Esophagus (tissue), 2 donors: ENCODE data around the gene RPS21. TPM values are rescaled to one million over a fixed set of nuclear protein-coding genes. Genes with fewer than 3 reads are reported as not detected.
"Not testable (repeated sequence)": the region's sequence is repeated elsewhere in the genome, so short reads cannot be mapped to it uniquely, and the experiment has no call there.

Experiments used
- H3K27ac ChIP-seq, 2 donors: one replicate each; pipeline ENCODE4 v1.5.1; 2013; ENCODE audit warnings: low read depth in 2 of 2, mild to moderate bottlenecking in 2 of 2, inconsistent platforms in 1 of 2, low read length in 1 of 2, moderate library complexity in 1 of 2
- H3K27me3 ChIP-seq, 2 donors: one replicate each; pipeline ENCODE4 v1.6.1; 2013; ENCODE audit warnings: low read length in 2 of 2, control low read depth in 1 of 2, mild to moderate bottlenecking in 1 of 2; ENCODE audit not compliant: insufficient read depth in 2 of 2, control insufficient read depth in 1 of 2
- H3K36me3 ChIP-seq, 2 donors: one replicate each; pipeline ENCODE4 v1.6.1; 2013; ENCODE audit warnings: low read length in 1 of 2; ENCODE audit not compliant: control insufficient read depth in 2 of 2, insufficient read depth in 2 of 2
- H3K4me1 ChIP-seq, 2 donors: one replicate each; pipeline ENCODE4 v1.6.1; 2013; ENCODE audit warnings: low read length in 1 of 2; ENCODE audit not compliant: control insufficient read depth in 2 of 2, insufficient read depth in 2 of 2
- H3K4me3 ChIP-seq, 2 donors: one replicate each; pipeline ENCODE4 v1.5.1; 2013; ENCODE audit warnings: low read length in 2 of 2, mild to moderate bottlenecking in 2 of 2, low read depth in 1 of 2, moderate library complexity in 1 of 2
- H3K9me3 ChIP-seq, 2 donors: one replicate each; pipeline ENCODE4 v1.6.1; 2013; ENCODE audit warnings: mild to moderate bottlenecking in 2 of 2, low read depth in 1 of 2, low read length in 1 of 2, moderate library complexity in 1 of 2; ENCODE audit not compliant: control insufficient read depth in 2 of 2, insufficient read depth in 1 of 2
- WGBS, 2 donors: extraction: QIAGEN DNeasy Blood & Tissue Kit; methylation state at CpG; one replicate each; pipeline ENCODE4 v1.1.7; 2013; 5-methylcytosine and 5-hydroxymethylcytosine counted together
- polyA plus RNA-seq, 2 donors: library from polyadenylated mRNA; stranded (reverse); fragments of 200-250 nt; gene quantifications; one replicate each; pipeline ENCODE4 v1.2.3, GENCODE V29; 2013
- donor health status: healthy with polysubstance abuse.
- donor health status: Bipolar disorder and iron deficiency.

RPS21 gene
- polyA plus RNA-seq, 2 donors = 4,370 to 5,155 TPM

DNA sequence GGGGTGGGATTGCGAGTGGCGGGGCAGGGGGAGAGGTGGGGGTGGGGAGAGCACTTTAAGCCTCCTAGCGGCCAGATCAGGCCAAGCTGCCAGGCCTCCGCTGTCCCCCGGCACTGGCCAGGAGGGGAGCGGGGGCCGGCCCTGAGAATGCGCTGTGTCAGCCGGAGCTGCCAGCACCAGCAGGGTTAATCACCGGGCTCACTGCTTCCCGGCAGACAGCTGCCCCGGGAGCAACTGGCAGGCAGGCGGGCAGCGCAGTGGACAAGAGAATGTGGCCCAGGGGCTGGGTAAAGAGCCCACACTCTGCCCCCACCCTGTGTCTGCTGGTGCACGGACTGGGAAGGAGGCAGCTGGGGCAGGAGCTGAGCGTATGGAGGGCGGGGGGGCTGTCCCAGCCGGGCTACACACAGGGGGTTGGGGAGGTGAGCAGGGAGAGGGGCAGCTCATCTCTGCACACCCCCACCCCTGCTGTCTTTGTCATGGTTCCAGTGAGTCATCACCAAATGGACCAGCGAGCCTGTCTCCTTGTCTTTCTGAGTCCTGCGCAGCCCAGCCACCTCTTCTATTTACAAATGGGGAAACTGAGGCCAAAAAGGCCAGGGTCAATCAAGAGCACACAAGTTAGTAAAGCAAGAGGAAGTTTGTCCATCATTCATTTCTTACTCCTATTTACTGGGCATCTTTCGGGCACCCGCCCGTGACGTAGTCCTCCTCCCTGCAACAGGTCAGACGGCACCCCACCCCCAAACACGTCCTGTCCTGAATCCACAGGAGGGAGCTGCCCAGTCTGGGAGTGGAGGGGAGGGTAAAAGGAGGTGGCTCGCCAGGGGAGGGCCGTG, 17.7 kb upstream of the RPS21 start:
- Histone ChIP-seq H3K4me3 (no peak overlapping the region), H3K27me3 (no peaks in the 10 kb centered on the region), H3K9me3 (no peaks in the 10 kb centered on the region), H3K27ac (peak overlapping the region; percentile 25 to 74), H3K4me1 (peaks cover 19 to 40% of the 10 kb centered on the region in 2 donors), H3K36me3 (peaks cover 0 to under 1% of the 10 kb centered on the region in 2 donors)
- WGBS, 2 donors = 14 to 19% methylated on average over 23 to 28 of the region's 28 CpGs

- WGBS, 2 donors = 56 to 68% methylated on average over 4 of the region's 4 CpGs
- Histone ChIP-seq H3K27ac (peak overlapping the region; percentile 25 to 74), H3K9me3 (no peaks in the 10 kb centered on the region), H3K4me1 (peaks cover 18 to 40% of the 10 kb centered on the region in 2 donors), H3K27me3 (no peaks in the 10 kb centered on the region), H3K36me3 (no peaks in the 10 kb centered on the region), H3K4me3 (no peak overlapping the region)
Measured at GRCh38 chr20:62369815-62370114, 17.1 kb upstream of the RPS21 start.

GRCh38 chr20:62370115-62370806, 16.6 kb upstream of the RPS21 start:
- no peaks in the 10 kb centered on the region for H3K36me3 ChIP-seq
- 50 to 52% methylated on average over 19 of the region's 19 CpGs for WGBS, 2 donors
- H3K27me3 ChIP-seq = no peaks in the 10 kb centered on the region
- H3K4me1 ChIP-seq = peaks cover 18 to 41% of the 10 kb centered on the region in 2 donors
- H3K4me3 ChIP-seq = no peak overlapping the region
- peak overlapping the region; percentile 53 to 74 for H3K27ac ChIP-seq
- H3K9me3 ChIP-seq = no peaks in the 10 kb centered on the region

- no peak overlapping the region for H3K4me3 ChIP-seq
- WGBS, 2 donors = 59 to 65% methylated on average over 18 of the region's 18 CpGs
- H3K9me3 ChIP-seq = no peaks in the 10 kb centered on the region
- H3K27me3 ChIP-seq = no peaks in the 10 kb centered on the region
- peak overlapping the region; percentile 53 to 74 for H3K27ac ChIP-seq
- peaks cover 18 to 39% of the 10 kb centered on the region in 2 donors for H3K4me1 ChIP-seq
- H3K36me3 ChIP-seq = no peaks in the 10 kb centered on the region
Measured at GRCh38 chr20:62370807-62371587, 15.9 kb upstream of the RPS21 start.

DNA sequence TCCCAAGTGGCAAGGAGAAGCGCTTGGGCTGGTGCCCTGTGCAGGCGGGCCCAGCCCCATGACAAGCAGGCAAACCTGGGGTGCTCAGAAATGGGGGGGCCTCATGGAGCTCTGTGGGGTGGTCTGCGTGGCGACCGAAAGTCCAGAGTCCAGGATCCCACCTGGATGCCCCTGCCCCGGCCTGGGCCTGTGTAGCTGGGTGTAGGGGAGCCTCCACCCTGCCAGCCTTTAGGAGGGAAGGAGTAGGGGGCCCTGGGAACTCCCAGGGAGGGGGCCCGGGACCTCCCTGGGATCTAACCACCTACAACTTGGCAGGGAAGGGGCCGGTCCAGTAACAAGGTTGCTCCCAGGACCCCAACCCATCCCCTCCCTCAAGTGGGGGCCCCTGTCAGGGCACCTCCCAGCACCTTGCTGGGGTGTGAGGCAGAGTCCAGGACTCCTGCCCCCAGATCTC, 15.3 kb upstream of the RPS21 start:
- no peaks in the 10 kb centered on the region for H3K27me3 ChIP-seq
- H3K27ac ChIP-seq = peak overlapping the region; percentile 45 to 59
- 83 to 90% methylated on average over 8 of the region's 8 CpGs for WGBS, 2 donors
- H3K36me3 ChIP-seq = no peaks in the 10 kb centered on the region
- no peaks in the 10 kb centered on the region for H3K9me3 ChIP-seq
- peaks cover 23 to 36% of the 10 kb centered on the region in 2 donors for H3K4me1 ChIP-seq
- H3K4me3 ChIP-seq = no peak overlapping the region

- no peak overlapping the region for H3K4me3 ChIP-seq
- H3K27me3 ChIP-seq = no peaks in the 10 kb centered on the region
- no peaks in the 10 kb centered on the region for H3K36me3 ChIP-seq
- H3K27ac ChIP-seq = peak overlapping the region; percentile 56 to 75
- H3K4me1 ChIP-seq = peaks cover 25 to 41% of the 10 kb centered on the region in 2 donors
- 74 to 79% methylated on average over 27 to 29 of the region's 29 CpGs for WGBS, 2 donors
- H3K9me3 ChIP-seq = no peaks in the 10 kb centered on the region
Measured at GRCh38 chr20:62372042-62372993, 14.6 kb upstream of the RPS21 start.

GRCh38 chr20:62373631-62374179, 13.2 kb upstream of the RPS21 start:
- H3K9me3 ChIP-seq, H3K4me3 ChIP-seq, H3K36me3 ChIP-seq, H3K27me3 ChIP-seq: not testable (repeated sequence)
- H3K27ac ChIP-seq = peak overlapping the region in 1 of 2 donors; percentile 4
- WGBS, 2 donors = 88% methylated on average over 25 to 27 of the region's 40 CpGs
- peaks cover 24 to 41% of the 10 kb centered on the region in 2 donors for H3K4me1 ChIP-seq

DNA sequence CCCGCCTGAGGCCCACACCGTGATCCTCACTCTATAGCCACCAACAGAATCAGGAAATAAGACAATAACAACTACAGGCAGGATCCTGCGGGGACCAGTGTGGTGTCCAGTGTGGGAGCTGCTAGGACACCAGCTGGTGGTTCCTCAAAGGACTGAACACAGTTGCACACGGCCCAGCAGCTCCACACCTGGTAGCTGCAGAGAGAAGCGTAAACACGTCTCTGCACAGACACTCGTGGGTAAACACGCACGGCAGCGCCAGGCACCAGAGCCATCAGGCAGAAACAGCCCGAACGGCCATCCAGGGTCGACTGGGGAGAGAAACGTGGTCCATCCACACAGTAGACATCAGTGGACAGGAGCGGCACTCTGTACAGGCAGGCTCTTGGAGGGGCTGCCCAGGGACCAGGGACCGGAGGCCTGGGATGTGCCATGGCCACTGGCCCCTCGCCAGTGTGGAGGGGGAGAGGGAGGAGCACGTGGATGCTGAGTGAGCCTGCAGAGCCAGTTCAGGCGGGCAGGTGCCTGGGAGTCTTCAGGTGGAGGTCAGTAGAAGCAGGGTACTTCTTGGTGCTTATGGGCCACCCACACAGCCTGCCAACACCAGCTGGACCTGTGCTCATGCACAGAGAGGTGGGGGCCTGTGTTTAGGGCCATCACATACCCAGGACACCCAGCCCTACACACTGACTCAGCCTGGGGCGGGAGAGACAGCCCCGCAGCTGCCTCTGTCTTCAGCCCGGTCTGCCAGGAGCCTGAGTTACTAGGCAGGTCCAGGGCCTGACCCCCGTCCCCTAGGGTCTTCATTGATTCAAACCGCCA, 12.4 kb upstream of the RPS21 start:
- Histone ChIP-seq H3K27ac (peak overlapping the region; percentile 38 to 56), H3K4me1 (peaks cover 21 to 40% of the 10 kb centered on the region in 2 donors), H3K27me3 (no peaks in the 10 kb centered on the region), H3K9me3 (no peaks in the 10 kb centered on the region), H3K36me3 (no peaks in the 10 kb centered on the region), H3K4me3 (no peak overlapping the region)
- WGBS, 2 donors = 41 to 49% methylated on average over 24 of the region's 24 CpGs
